Mucosa of descending colon (tissue), 3 donors: ENCODE data around the gene ADI1. TPM values are rescaled to one million over a fixed set of nuclear protein-coding genes. Genes with fewer than 3 reads are reported as not detected.
"Not testable (repeated sequence)": the region's sequence is repeated elsewhere in the genome, so short reads cannot be mapped to it uniquely, and the experiment has no call there.

ENCODE experiments used
- ATAC-seq: fragments of 200-7000 bp; cut with Tn5 transposase; one replicate; pipeline ENCODE4 v1.9.1; 2020; ENCODE audit warnings: mild to moderate bottlenecking, moderate library complexity
- DNase-seq, 3 donors: peaks; one replicate each; pipeline ENCODE4 v3.0.0-alpha.2; 2020
- H3K36me3 ChIP-seq: fragments of 200-600 bp; one replicate; pipeline ENCODE4 v1.8.0; 2021; ENCODE audit warnings: low read depth, mild to moderate bottlenecking
- H3K4me1 ChIP-seq: fragments of 200-600 bp; one replicate; pipeline ENCODE4 v1.8.0; 2021; ENCODE audit warnings: low read depth, mild to moderate bottlenecking
- H3K4me3 ChIP-seq: fragments of 200-600 bp; one replicate; pipeline ENCODE4 v1.8.0; 2021; ENCODE audit warnings: mild to moderate bottlenecking
- H3K9me3 ChIP-seq: fragments of 200-600 bp; one replicate; pipeline ENCODE4 v1.8.0; 2021; ENCODE audit warnings: mild to moderate bottlenecking
- CTCF ChIP-seq: fragments of 200-600 bp; IDR thresholded peaks from one replicate; pipeline ENCODE4 v1.8.0; 2022; ENCODE audit warnings: antibody characterized with exemption, mild to moderate bottlenecking
- intact Hi-C, 2 donors: fragments of 100-400 bp; cut with DNase I in 1 of 2; cut with micrococcal nuclease in 1 of 2; formaldehyde crosslinking; loops; one replicate each; pipeline versions ENCODE4 v1.11.0 to v1.11.1; 2022; cut with DNase I, micrococcal nuclease
- total RNA-seq, 3 donors: library from RNA; stranded (reverse); fragmentation: NEBNext Ultra II Directional in 2 of 3; extraction: Animal tissue kit (Norgen Biotek cat#: 25700) in 2 of 3; gene quantifications; one replicate each; pipeline versions ENCODE4 v1.2.1 to v1.2.4, GENCODE V29; 2021 to 2023
- donor health status: DM: no; HTN: no; CAD: no; lungs with moderate emphysema.
- donor health status: DM: no; HTN: no; CAD: no.
- donor health status: DM: no; HTN: yes; CAD: no.

The ADI1 gene
- total RNA-seq, 3 donors from 2014 or later: 59.3 to 91.5 (median 70.4) TPM

GRCh38 chr2:3504741-3505140 is 14.6 kb downstream of the ADI1 start:
- ATAC-seq: no peak
- no peak for TF ChIP-seq CTCF

GRCh38 chr2:3503483-3503882 is 15.8 kb downstream of the ADI1 start:
- intact Hi-C loops: no loop called here
- no peak for ATAC-seq
- Histone ChIP-seq H3K9me3 (no peaks in the 10 kb centered on the region), H3K4me3 (no peak overlapping the region), H3K4me1 (peaks cover 11% of the 10 kb centered on the region), H3K36me3 (peaks cover 4% of the 10 kb centered on the region)
- TF ChIP-seq CTCF: no peak
- no peak for DNase-seq

More at GRCh38 chr2:3504741-3505140, 14.6 kb downstream of the ADI1 start:
- Histone ChIP-seq H3K9me3 (no peaks in the 10 kb centered on the region), H3K36me3 (peaks cover 4% of the 10 kb centered on the region), H3K4me3 (no peak overlapping the region), H3K4me1 (peaks cover 11% of the 10 kb centered on the region)
- DNase-seq: no peak
- intact Hi-C loops: no loop called here

- no peak for DNase-seq
- no peaks in the 10 kb centered on the region for H3K9me3 ChIP-seq
- intact Hi-C loops: no loop called here
- ATAC-seq: no peak
- TF ChIP-seq CTCF: no peak
- H3K4me1 ChIP-seq: peaks cover 11% of the 10 kb centered on the region
- H3K4me3 ChIP-seq: no peak overlapping the region
- H3K36me3 ChIP-seq: peaks cover 4% of the 10 kb centered on the region
These were observed 16.3 kb downstream of the ADI1 start for GRCh38 chr2:3503046-3503445.

- ATAC-seq (peak; percentile 17), DNase-seq (peak in 1 of 3 donors; percentile 44)
- Histone ChIP-seq H3K9me3 (no peaks in the 10 kb centered on the region), H3K4me3 (no peak overlapping the region), H3K36me3 (peaks cover 4% of the 10 kb centered on the region), H3K4me1 (peaks cover 2% of the 10 kb centered on the region)
- TF ChIP-seq CTCF: no peak
- intact Hi-C loops: no loop called here
These were observed 18.9 kb downstream of the ADI1 start for GRCh38 chr2:3500326-3500899.

GRCh38 chr2:3498783-3499394 is 20.4 kb downstream of the ADI1 start:
- no peak for TF ChIP-seq CTCF
- DNase-seq (no peak), ATAC-seq (no peak)
- Histone ChIP-seq H3K36me3 (peaks cover 4% of the 10 kb centered on the region), H3K9me3 (no peaks in the 10 kb centered on the region), H3K4me1 (no peaks in the 10 kb centered on the region), H3K4me3 (no peak overlapping the region)
- intact Hi-C loops: no loop called here

- DNase-seq, ATAC-seq, H3K36me3 ChIP-seq, intact Hi-C loops, H3K4me3 ChIP-seq, H3K9me3 ChIP-seq, H3K4me1 ChIP-seq: not testable (repeated sequence)
These were observed 22.6 kb downstream of the ADI1 start for GRCh38 chr2:3496708-3497080.
